Mucosa of rectum (tissue), 2 donors: Measurements from ENCODE around the gene PCDHA5.
"Not testable (repeated sequence)": the region's sequence is repeated elsewhere in the genome, so short reads cannot be mapped to it uniquely, and the experiment has no call there.

Experiments
- H3K27ac ChIP-seq, 2 donors: one replicate each; pipeline ENCODE4 v1.7.0; 2013; ENCODE audit warnings: inconsistent platforms in 2 of 2, low read depth in 2 of 2, low read length in 2 of 2
- H3K27me3 ChIP-seq, 2 donors: one replicate each; pipeline ENCODE4 v1.7.0; 2013; ENCODE audit warnings: low read length in 2 of 2; ENCODE audit not compliant: control insufficient read depth in 2 of 2, insufficient read depth in 2 of 2
- H3K36me3 ChIP-seq, 2 donors: one replicate each; pipeline ENCODE4 v1.7.0; 2013; ENCODE audit warnings: low read length in 2 of 2; ENCODE audit not compliant: control insufficient read depth in 2 of 2, insufficient read depth in 2 of 2
- H3K4me1 ChIP-seq, 2 donors: one replicate each; pipeline ENCODE4 v1.7.0; 2013; ENCODE audit warnings: low read length in 2 of 2, mild to moderate bottlenecking in 1 of 2; ENCODE audit not compliant: control insufficient read depth in 2 of 2, insufficient read depth in 2 of 2
- H3K4me3 ChIP-seq, 2 donors: one replicate each; pipeline ENCODE4 v1.7.0; 2013; ENCODE audit warnings: low read length in 2 of 2
- H3K9ac ChIP-seq, 2 donors: one replicate each; pipeline ENCODE4 v1.7.0; 2013; ENCODE audit warnings: low read length in 2 of 2, low read depth in 1 of 2, mild to moderate bottlenecking in 1 of 2
- H3K9me3 ChIP-seq, 2 donors: one replicate each; pipeline ENCODE4 v1.7.0; 2013; ENCODE audit warnings: low read length in 2 of 2; ENCODE audit not compliant: control insufficient read depth in 2 of 2
- donor health status: healthy.
- donor health status: Normal muscosa, but diverticular disease.

Gene PCDHA5

DNA sequence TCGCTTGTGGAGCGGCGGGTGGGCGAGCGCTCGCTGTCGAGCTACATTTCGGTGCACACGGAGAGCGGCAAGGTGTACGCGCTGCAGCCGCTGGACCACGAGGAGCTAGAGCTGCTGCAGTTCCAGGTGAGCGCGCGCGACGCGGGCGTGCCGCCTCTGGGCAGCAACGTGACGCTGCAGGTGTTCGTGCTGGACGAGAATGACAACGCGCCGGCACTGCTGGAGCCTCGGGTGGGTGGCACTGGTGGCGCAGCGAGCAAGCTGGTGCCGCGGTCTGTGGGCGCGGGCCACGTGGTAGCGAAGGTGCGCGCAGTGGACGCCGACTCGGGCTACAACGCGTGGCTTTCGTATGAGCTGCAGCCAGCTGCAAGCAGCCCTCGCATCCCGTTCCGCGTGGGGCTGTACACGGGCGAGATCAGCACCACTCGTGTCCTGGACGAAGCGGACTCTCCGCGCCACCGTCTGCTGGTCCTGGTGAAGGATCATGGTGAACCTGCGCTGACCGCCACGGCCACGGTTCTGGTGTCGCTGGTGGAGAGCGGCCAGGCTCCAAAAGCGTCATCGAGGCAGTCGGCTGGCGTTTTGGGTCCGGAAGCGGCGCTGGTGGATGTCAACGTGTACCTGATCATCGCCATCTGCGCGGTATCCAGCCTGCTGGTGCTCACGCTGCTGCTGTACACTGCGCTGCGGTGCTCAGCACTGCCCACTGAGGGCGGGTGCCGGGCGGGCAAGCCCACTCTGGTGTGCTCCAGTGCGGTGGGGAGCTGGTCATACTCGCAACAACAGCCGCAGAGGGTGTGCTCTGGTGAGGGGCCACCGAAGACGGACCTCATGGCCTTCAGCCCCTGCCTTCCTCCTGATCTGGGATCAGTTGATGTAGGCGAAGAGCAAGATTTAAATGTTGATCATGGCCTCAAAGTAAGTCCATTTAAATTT is 21.7 kb downstream of the PCDHA5 start:
- no peak overlapping the region for H3K9ac ChIP-seq
- no peak overlapping the region for H3K27ac ChIP-seq
- no peaks in the 10 kb centered on the region for H3K27me3 ChIP-seq
- H3K4me3 ChIP-seq, result no peak overlapping the region
- no peaks in the 10 kb centered on the region for H3K36me3 ChIP-seq
- peaks cover 0 to 6% of the 10 kb centered on the region in 2 donors for H3K9me3 ChIP-seq
- no peaks in the 10 kb centered on the region for H3K4me1 ChIP-seq

GRCh38 chr5:140848139-140849102 is 27.0 kb downstream of the PCDHA5 start, which contains the start of gene PCDHA9:
TSS of gene PCDHA9 (plus strand) at chr5:140848382. CDS start at chr5:140848496, 114 bp downstream.
- peaks cover 0 to 11% of the 10 kb centered on the region in 2 donors for H3K9me3 ChIP-seq
- not testable (repeated sequence) for H3K27ac ChIP-seq, H3K9ac ChIP-seq, H3K27me3 ChIP-seq, H3K36me3 ChIP-seq, H3K4me1 ChIP-seq, H3K4me3 ChIP-seq

GRCh38 chr5:140849831-140850634 is 28.6 kb downstream of the PCDHA5 start:
- H3K9ac ChIP-seq, H3K36me3 ChIP-seq, H3K27ac ChIP-seq, H3K4me3 ChIP-seq, H3K4me1 ChIP-seq, H3K27me3 ChIP-seq: not testable (repeated sequence)
- peaks cover 0 to 11% of the 10 kb centered on the region in 2 donors for H3K9me3 ChIP-seq

DNA sequence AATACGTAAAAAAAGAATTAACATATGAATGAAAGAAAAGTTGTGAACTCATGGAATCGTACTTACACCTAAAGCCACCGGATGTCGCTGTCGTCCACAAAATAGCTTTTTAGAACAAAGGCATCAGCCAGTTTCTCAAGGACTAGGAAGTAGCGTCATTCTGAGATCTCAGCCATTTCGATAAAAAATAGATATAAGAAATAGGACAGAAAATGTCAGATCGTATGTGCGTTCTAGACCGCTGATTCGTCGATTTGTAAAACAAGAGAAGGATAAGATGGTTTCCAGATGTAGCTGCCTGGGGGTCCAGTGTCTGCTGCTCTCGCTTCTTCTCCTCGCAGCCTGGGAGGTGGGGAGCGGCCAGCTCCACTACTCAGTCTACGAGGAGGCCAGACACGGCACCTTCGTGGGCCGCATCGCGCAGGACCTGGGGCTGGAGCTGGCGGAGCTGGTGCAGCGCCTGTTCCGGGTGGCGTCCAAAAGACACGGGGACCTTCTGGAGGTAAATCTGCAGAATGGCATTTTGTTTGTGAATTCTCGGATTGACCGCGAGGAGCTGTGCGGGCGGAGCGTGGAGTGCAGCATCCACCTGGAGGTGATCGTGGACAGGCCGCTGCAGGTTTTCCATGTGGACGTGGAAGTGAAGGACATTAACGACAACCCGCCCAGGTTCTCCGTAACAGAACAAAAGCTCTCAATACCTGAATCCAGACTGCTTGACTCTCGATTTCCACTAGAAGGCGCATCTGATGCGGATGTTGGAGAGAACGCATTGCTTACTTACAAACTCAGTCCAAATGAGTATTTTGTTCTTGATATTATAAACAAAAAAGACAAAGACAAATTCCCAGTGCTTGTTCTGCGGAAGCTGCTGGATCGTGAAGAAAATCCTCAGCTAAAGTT is 34.6 kb downstream of the PCDHA5 start, which contains the start of gene PCDHA10:
PCDHA10 (plus strand) TSS at position 126 of the 903 bp plus-strand sequence; CDS start at position 278, 152 bp downstream.
- H3K36me3 ChIP-seq, result no peaks in the 10 kb centered on the region

GRCh38 chr5:140857177-140857986 is 36.0 kb downstream of the PCDHA5 start:
- no peaks in the 10 kb centered on the region for H3K36me3 ChIP-seq
- H3K27ac ChIP-seq, result no peak overlapping the region
- peaks cover 0 to 10% of the 10 kb centered on the region in 2 donors for H3K9me3 ChIP-seq
- no peaks in the 10 kb centered on the region for H3K4me1 ChIP-seq
- H3K9ac ChIP-seq, result no peak overlapping the region
- H3K27me3 ChIP-seq, result no peaks in the 10 kb centered on the region
- no peak overlapping the region for H3K4me3 ChIP-seq

More for the DNA sequence above, 34.6 kb downstream of the PCDHA5 start, which contains the start of gene PCDHA10:
- H3K27me3 ChIP-seq, result no peaks in the 10 kb centered on the region
- no peak within 1 kb of the TSS for H3K4me3 ChIP-seq
- H3K4me1 ChIP-seq, result no peaks in the 10 kb centered on the region
- H3K9me3 ChIP-seq, result peaks cover 0 to 5% of the 10 kb centered on the region in 2 donors
- H3K9ac ChIP-seq, result no peak within 1 kb of the TSS
- no peak within 1 kb of the TSS for H3K27ac ChIP-seq

DNA sequence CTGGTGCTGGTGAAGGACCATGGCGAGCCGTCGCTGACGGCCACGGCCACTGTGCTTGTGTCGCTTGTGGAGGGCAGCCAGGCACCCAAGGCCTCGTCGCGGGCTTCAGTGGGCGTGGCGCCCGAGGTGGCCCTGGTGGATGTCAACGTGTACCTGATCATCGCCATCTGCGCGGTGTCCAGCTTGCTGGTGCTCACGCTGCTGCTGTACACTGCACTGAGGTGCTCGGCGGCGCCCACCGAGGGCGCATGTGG is 36.5 kb downstream of the PCDHA5 start:
- Histone ChIP-seq H3K27ac (no peak overlapping the region), H3K27me3 (no peaks in the 10 kb centered on the region), H3K9ac (no peak overlapping the region), H3K4me3 (no peak overlapping the region), H3K9me3 (peaks cover 0 to 13% of the 10 kb centered on the region in 2 donors), H3K4me1 (no peaks in the 10 kb centered on the region), H3K36me3 (no peaks in the 10 kb centered on the region)

- no peaks in the 10 kb centered on the region for H3K36me3 ChIP-seq
- peaks cover 0 to 16% of the 10 kb centered on the region in 2 donors for H3K9me3 ChIP-seq
- no peaks in the 10 kb centered on the region for H3K27me3 ChIP-seq
- H3K27ac ChIP-seq, result no peak overlapping the region
- H3K4me1 ChIP-seq, result no peaks in the 10 kb centered on the region
- no peak overlapping the region for H3K9ac ChIP-seq
- no peak overlapping the region for H3K4me3 ChIP-seq
Measured at GRCh38 chr5:140862441-140863295, 41.3 kb downstream of the PCDHA5 start.
